ENCODE data around the gene NRXN3.

NRXN3 gene

DNA sequence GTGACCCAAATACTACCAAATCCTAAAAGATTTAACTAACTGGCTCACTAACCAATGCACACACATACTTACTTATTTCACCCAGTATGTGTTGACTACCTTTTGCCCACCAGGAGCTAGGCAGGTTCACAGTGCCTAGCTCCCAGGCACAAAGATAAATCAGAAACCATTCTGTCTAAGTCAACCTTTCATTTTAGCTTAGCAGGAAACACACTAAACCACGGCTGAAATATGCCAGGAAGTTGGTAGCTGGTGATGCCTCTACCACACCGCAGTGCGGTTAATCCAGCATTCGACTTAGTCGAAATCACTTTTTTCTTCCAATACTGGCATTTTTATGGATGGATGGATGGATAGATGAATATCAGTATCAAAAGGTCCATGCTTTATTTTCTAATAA is 1443.5 kb downstream of the NRXN3 start:
- no peak for DNase-seq

DNA sequence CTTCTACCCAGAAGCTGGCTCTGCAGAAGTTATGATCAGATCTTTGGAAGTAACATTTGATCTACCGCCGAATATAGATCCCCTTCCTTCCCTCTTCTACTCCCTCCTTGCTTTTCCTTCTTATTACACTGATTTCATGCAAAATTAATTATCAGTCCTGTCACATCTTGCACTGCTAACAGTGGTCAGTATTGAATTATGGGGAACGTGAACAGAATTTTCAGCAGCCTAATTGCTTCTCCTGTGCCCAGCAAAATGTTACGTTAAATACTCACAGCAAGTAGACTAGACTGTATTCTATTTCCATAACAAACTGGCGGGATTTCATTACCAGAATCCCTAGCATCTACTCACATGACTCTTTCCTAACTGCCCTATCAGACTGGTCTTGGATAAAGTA is 1444.3 kb downstream of the NRXN3 start:
- DNase-seq: no peak

DNA sequence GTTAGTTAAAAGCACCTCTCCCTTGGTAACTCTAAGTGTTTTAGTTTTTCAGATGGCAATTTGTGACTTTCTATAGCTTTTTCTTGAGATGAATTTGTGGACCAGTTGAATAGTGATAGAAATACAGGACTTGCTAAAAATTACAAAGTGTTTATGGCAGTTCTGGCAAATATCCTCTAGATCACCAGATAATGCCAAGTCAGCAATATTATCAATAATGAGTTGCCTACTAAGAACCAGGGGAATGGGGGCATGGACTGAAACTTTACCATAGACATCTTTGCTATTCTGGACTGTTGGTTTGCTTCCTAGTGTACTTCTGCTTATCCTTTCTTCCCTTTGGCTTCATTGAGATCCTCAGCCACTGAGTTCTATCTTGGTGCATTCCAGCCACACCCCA is 1456.9 kb downstream of the NRXN3 start:
- DNase-seq: no peak

DNA sequence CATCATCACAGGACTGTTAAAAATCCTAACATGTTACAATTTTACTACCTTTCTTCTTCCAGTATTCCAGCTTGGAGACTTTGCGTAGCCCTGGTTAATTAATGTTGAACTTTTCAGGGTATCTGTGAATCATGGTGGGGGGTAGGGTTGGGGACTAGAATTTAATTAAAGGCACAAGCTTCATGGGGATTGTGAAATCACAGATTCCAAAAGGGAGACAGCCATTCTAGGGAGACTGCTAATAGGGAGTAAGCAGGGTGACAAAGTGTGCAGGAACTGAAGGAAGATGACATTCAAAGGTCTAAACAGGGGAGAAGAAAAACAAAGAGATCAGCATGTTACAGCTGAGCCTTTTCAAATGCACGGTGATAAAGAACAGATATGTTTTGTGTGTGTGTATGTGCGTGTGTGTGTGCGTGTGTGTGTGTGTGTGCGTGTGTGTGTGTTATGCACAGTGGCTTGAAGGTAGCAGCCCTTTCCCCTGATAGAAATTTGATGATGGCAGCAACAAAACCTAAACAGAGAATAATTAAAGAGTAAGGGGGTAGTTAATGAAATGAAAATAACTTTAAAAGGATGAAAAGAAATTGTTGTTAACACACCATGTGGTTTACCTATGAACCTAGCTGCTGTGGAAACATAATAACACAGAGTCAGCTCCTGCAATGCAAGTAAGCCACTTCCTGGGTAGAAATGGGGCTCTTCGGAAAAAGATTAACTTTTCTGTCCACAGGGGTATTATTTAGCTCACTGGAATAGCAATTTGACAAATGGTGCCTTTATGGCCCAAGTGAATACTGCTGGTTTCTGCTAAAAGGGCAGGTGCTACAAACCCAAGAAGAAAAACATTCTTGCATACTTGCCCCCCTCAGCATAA is 1459.5 kb downstream of the NRXN3 start:
- DNase-seq: no peak

DNA sequence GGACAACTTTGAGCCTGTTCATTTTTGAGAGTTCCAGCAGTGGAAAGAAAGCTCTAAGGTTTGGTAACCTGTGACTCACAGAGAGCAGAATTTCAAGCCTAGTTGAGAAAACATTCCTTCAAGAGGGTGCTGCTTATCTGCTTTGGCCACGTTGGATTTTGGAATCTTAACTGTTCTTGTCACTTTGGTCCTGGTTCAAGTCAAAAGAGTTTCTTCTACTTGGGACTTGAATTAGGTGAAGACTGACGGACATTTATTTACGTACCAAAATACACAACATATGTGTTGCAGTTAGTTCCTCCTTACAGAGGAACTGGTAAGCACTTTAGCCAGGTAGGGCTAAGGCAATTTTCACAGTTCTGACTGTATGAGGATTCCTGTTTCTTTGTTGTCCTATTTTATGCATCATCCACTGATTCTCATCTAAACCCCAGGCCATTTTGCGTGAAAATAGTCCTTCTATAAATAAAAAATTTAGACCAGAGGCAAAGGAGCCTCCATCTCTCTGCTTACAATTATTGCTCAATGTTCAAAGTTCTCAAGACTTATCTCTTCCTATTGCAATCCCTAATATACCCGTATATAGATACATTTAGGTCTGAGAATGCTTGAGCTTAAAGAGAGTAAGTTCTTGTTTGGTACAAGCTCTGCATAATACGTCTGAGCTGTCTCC is 1460.3 kb downstream of the NRXN3 start:
- no peak for DNase-seq

DNA sequence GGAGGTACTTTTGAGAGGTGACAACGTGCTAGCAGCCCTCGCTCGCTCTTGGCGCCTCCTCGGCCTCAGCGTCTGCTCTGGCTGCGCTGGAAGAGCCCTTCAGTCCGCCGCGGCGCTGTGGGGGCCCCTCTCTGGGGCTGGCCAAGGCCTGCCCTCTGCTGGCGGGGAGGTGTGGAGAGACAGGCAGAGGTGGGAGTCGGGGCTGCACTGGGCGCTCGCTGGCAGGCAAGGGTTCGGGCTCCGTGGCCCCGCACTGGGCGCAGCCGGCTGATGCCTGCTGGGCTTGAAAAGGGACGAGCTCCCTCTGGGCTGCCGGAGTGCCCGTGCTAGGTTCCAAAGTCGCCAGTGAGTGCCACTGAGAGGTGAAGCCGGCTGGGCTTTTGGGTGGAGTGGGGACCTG is 1461.1 kb downstream of the NRXN3 start:
- no peak for DNase-seq

DNA sequence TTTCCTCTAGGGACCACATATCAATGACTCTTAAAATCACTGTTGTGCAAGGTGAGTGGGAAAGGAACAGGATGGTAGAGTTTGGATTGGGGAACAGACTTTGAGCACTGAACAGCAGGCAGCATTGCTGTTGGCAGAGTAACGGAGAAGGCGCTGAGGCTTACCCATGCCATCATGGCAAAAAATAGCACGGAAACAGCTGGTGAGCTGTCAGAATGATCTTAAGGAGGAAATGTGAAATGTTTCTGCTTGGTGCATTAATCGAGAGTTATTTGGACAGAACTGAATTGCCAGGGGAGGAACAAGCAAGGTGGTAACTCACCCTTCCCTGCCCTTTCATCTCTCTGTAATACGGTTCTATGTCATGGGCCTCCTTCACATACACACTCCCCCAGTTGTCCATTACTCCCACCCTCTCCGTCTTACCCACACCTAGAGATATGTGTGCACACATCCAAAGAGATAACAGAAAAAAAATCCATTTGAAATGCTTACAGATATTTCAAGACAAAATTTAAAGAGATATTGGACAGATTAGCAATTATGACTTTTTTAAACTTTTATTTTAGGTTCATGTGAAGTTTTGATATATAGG is 1468.6 kb downstream of the NRXN3 start:
- no peak for DNase-seq

DNA sequence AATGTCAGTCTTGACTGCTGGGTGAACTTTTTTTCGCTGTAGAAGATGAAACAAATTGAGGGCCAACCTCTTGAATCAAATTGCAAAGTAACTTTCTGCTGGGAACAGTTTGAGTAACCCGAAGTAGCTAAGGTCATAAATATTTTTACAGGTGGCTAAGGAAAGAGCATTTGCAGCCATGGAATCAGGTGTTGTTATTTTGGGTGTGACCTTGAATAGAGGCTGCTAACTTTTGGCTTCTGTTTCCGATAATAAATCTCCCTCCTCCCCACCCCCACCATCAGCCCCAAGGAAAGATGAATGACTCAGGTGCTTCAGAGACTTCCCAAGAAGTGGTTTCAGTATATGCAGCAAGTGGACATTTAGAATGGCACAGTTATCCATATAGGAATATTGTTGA is 1469.4 kb downstream of the NRXN3 start:
- no peak for DNase-seq

DNA sequence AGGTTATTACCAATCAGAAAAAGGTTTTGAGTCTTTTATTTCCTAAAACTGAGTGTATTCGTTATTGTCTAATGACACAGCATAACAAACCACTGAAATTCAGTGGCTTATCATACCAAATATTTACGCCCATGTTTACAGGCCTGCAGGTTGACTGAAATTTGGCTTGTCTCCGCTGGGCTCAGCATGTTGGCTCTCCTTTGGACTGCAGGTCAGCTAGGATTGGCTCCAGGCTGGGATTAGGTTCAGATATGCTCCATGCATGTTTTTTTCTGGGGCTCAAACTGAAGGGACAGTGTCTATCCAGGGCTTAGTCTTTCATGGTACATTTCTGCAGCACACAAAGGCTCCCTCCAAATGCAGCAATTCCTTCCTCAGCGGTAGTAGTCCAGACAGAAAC is 1471.2 kb downstream of the NRXN3 start:
- DNase-seq: no peak

DNA sequence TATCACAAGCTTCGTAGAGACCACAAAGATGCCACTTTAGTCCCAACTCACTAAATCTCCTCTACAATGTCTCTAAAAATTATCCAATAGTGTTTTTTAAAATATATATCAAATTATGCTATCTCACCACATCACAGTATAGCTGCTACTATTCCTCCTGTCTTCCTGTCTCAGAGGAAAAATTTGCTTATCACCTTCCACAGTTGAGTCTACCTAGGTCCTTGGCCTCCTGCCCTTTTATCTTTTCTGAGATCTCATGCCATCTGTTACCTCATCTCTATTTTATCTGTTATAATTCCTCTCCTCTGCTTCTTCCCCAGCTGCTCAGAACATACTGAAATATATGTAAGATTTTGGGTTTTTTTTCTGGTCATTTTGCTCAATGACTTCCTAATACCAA is 1473.0 kb downstream of the NRXN3 start:
- no peak for DNase-seq

DNA sequence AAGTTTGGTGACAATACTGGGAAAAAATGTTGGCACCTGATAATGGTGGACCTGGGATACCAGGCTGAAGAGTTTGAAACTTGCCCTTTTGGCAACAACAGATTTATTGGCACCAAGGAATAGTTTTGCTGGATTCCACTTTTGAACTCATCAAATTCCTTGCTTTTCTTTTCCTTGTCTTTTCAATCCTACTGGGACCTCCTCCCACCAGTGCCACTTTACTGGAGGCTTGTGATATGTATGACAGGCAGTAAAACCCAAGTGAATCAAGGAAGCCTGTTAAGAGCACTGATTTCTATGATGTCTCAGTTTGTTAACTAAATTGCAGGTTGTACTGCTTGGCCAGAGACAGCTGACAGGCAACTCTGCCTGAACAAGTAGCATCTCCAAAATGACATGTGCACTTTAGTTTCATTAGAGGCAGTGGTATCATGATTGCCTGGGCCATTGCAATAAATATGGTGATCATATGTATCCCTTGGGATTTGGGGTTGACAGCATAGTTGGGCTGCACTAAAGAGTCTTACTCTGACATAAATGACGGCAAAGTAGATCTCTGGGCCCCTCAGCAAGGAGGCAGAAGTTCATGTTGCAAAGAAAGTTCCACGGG is 1475.7 kb downstream of the NRXN3 start:
- DNase-seq: no peak

DNA sequence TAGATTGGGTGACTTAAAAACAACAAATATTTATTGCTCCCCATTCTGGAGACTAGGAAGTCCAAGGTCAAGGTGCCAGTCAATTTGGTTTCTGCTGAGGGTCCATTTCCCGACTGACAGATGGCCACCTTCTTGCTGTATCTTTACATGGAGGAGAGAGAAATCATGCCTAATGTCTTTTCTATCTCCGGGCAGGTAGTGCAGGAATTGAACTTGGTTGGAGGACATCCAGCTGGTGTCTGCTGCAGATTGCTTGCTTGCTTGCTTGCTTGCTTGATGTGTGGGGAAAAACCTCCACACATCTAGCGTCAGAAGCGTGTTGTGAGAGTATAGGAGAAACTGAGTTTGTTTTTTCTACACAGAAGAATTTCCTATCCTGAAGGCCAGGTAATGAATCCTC is 1479.7 kb downstream of the NRXN3 start:
- no peak for DNase-seq

DNA sequence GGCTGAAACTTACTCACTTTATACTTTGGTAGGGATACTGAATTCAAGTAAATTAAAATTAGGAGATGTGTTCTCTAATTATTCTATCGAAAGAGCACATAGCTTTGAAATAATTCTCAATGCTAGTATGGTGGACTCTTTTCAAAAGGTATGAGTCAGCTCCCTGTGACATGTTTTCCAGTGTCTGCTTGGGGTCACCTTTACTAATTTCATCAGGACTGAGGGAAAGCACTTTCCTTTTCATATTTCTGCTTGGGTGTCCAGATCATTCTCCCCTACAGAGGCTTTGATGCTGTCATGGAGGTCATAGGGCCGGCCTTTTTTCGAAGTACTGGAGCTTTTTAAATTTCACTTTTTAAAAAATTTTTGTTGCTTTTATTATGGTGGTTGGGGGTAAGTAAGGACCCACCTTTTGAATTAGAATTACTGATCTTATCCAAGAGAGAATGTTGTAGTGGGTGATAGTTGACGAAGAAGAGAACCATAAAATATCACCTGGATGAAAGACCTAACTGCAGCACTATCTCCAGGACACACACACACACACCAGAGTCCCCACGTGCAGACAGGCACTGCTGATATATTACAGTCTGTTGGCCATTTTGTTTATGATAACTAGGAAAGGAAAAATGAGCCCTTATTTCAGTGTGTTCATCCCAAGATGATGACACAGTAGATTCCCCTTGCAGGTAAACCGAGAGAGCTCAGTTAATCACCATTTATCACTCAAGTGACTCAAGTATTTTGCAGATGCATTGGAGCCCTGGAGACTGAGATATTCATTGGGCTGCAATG is 1482.5 kb downstream of the NRXN3 start:
- DNase-seq: no peak

DNA sequence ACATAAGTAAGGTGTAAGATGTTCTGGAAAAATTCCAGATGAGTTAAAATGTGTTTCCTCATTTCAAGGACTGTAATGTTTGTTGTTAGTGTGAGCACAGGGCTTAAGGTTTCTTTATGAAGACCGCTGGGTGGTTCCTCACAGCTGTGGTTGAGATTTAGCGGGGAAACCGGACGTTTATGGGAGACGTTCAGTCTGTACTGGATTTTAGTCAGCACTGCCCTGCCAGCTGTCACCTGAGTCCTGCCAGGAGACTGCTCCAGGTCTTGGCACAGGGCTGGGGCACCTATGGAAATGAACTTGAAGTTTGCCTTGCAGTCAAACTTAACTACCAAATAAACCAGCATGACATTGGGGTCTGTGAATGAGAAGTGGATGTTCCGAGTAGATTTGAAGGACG is 1485.9 kb downstream of the NRXN3 start:
- DNase-seq: no peak

DNA sequence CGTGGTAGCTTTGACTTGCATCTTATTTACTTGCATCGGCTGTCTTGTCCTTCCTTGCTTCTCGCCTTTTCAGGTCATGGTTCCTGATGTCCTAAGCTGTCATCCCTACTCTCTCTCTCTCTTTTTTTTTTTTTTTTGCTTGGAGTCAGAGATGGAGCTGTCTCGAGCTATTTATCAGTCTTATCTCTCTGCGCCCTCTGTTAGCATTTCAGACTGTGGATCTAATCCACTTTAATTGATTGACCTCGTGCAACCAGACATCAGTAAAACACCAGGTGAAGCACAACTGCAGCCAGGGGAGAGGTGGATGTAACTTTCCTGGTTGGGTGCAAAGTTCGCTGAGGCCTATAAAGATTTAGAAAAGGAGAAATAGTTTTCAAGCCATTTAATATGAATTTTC is 1486.3 kb downstream of the NRXN3 start:
- DNase-seq: no peak

DNA sequence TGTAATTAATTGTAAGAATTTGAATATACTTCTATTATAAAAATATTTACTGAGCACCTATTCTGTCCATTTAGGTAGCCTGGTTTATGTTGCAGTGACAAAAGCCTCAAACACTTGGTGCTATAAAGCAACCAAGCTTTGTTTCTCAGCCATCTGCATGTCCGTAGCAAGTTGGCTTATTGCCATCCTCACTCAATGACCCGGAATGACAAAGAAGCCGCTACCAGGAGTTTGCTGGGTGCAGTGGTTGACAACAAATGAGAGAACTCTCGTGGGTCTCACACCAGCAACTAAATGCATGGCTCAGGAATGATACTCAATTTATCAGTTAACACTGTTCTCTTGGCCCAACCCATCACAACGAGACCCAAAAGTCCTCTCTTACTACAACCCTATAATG is 1488.0 kb downstream of the NRXN3 start:
- DNase-seq: no peak

DNA sequence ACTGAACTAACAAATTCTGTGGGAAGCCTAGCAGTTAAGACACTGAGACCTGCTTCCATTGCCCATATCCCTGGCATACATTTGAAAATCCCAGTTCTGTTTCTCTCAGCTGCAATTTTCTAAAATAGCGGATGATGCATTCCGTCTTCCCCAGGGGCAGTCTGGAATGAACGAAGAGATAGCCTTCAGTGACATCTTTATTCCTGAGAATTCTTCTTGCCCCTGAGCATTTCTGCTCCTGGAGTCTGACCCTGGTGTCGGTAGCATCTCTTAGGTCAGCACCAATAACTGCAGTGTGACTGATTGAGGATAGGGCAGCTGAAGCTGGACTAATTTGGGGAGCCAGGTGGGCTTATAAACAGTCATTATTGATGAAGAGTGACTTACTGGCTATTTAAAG is 1488.6 kb downstream of the NRXN3 start:
- no peak for DNase-seq

DNA sequence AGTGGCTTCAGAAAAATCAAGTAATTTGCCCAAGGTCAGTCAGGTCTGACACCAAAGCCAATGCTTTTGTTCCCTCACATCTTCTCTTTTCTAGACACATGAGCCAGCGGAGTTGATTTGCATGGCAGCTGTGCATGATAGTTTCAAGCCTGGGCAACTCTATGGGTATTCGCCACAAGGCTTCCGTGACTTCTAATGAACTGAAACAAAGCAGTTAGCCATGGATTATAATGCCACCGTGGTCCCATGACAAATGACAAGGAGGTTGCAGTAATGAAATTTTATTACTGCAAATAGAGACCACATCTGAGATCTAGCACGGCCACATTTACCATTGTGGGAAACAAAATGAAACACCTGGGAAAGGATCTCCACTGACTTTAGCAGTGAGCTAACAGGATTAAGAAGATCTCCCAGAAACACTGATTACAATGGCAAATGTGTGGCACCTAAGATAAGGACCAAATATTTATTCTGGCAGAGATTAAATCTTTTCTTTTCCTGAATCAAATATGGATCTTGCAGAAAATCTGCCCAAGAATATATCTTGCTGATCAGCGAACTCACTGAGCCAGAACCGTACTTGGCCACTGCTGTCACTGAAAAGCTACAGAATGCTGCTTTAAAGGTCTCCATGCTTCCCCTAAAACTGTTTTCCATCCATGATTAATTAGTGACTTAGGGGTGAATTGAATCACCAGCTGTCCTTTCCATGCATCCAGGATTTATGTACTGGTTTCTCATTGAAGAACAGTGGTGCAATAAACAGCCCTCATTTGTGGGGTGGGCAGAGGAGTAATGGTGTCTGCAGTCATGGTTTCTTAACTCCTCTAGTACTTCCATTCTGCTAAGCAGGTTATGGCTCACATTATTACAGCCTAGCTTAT is 1490.1 kb downstream of the NRXN3 start:
- DNase-seq: no peak

DNA sequence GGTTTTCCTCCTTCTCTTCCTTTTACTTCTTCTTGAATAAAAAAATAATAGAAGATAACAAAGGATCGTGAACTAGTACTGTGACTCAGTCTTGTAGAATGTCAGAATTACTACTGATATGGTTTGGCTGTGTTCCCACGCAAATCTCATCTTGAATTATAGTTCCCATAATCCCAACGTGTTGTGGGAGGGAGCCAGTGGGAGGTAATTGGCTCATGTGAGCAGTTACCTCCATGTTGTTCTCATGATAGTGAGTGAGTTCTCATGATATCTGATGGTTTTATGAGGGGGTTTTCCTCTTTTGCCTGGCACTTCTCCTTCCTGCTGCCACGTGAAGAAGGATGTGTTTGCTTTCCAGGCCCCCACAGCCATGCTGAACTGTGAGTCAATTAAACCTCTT is 1491.6 kb downstream of the NRXN3 start:
- DNase-seq: no peak

DNA sequence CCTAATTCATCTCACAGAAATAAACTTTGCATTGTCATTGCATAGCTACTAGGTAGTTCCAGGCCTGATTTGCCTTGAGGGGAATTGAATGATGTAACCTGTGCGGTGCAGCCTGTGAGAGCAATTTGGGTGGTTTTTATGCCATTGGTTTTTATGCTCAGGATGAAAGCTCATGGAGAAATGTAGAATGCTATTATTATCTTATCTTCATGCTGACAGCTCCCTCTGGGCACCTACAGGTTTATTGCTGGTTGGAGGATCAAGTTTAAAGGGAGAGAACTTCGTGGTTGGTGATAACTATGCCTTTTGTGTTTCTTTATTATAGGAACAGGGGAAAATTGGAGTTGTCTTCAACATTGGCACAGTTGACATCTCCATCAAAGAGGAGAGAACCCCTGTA is 1493.3 kb downstream of the NRXN3 start:
- DNase-seq: no peak

DNA sequence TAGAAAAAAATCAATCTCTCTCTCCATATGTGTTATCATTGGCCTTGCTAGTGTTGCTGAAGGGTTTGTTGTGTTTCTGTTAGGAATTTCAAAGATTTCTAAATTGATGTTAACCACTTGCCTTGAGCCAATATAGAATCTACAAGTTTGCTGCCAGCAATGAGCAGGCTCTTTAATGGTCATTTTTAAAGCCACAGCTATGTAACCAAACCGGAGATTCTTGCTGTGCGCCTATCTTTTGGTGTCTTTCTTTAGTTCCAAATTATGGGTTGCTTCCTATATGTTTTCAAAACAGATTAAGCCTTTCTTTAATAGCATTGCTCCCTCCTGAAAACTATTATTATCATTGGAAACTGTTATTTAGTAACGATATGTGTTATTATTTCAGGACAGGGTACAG is 1495.4 kb downstream of the NRXN3 start:
- DNase-seq: no peak

DNA sequence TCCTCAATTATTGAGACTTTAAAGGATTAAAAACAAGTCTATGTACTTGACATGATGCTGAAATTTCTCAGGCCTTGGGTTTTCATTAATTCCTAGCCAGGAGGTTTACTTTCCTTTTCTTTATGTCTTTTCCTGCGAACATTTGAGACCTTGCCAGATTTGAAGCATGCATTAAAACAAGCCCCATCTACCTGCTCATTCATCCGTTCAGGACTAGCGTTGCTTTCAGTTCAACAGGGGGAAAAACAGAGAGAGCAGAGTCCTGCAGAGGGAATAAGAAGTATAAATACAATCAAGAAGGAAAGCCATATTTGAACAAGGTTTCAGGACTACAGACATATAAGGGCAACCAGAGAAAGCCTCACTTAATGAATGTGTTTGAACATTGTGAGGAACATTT is 1498.8 kb downstream of the NRXN3 start:
- no peak for DNase-seq
